Epithelial cell of esophagus (primary cell): ENCODE measurements around the gene BIRC3.
A peak's percentile ranks its signal among the peaks of the same experiment; 100 is the strongest.
"Not testable (repeated sequence)": the region's sequence is repeated elsewhere in the genome, so short reads cannot be mapped to it uniquely, and the experiment has no call there.

Source experiments
- DNase-seq: peaks from one replicate; pipeline ENCODE4 v3.0.0; 2010; ENCODE audit warnings: low read depth
- H3K4me3 ChIP-seq: 2 replicates; pipeline ENCODE4 v1.5.1; 2011; ENCODE audit warnings: mild to moderate bottlenecking, low read length, control low read depth
- CTCF ChIP-seq: IDR thresholded peaks from 2 replicates; pipeline ENCODE4 v1.5.1; 2011; ENCODE audit warnings: low read depth, mild to moderate bottlenecking, low read length, control low read depth, inconsistent platforms; ENCODE audit not compliant: insufficient read depth; ENCODE audit errors: missing control alignments

BIRC3 gene

GRCh38 chr11:102357116-102357515 is 39.8 kb downstream of the BIRC3 start:
- DNase-seq, result no peak
- TF ChIP-seq CTCF, result no peak
- H3K4me3 ChIP-seq, result no peak overlapping the region

GRCh38 chr11:102359372-102359771 is 42.1 kb downstream of the BIRC3 start:
- no peak overlapping the region for H3K4me3 ChIP-seq
- no peak for TF ChIP-seq CTCF
- no peak for DNase-seq

GRCh38 chr11:102360681-102361080 is 43.4 kb downstream of the BIRC3 start:
- no peak overlapping the region for H3K4me3 ChIP-seq
- TF ChIP-seq CTCF, result no peak
- DNase-seq, result no peak

GRCh38 chr11:102361086-102362031 is 44.1 kb downstream of the BIRC3 start:
- no peak overlapping the region for H3K4me3 ChIP-seq
- no peak for DNase-seq
- TF ChIP-seq CTCF, result no peak

GRCh38 chr11:102364991-102365390 is 47.7 kb downstream of the BIRC3 start:
- no peak for TF ChIP-seq CTCF
- H3K4me3 ChIP-seq, result no peak overlapping the region
- DNase-seq, result no peak

- TF ChIP-seq CTCF, result no peak
- H3K4me3 ChIP-seq, result no peak overlapping the region
- DNase-seq, result peak; percentile 9
Observed at GRCh38 chr11:102367364-102367763, 50.1 kb downstream of the BIRC3 start.

GRCh38 chr11:102368472-102368871 is 51.2 kb downstream of the BIRC3 start:
- no peak for TF ChIP-seq CTCF
- no peak for DNase-seq
- H3K4me3 ChIP-seq, result no peak overlapping the region

GRCh38 chr11:102374633-102375424 is 57.5 kb downstream of the BIRC3 start:
- DNase-seq, H3K4me3 ChIP-seq: not testable (repeated sequence)
